ENCODE data around the gene MTRF1.

The MTRF1 gene, protein sequence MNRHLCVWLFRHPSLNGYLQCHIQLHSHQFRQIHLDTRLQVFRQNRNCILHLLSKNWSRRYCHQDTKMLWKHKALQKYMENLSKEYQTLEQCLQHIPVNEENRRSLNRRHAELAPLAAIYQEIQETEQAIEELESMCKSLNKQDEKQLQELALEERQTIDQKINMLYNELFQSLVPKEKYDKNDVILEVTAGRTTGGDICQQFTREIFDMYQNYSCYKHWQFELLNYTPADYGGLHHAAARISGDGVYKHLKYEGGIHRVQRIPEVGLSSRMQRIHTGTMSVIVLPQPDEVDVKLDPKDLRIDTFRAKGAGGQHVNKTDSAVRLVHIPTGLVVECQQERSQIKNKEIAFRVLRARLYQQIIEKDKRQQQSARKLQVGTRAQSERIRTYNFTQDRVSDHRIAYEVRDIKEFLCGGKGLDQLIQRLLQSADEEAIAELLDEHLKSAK

DNA sequence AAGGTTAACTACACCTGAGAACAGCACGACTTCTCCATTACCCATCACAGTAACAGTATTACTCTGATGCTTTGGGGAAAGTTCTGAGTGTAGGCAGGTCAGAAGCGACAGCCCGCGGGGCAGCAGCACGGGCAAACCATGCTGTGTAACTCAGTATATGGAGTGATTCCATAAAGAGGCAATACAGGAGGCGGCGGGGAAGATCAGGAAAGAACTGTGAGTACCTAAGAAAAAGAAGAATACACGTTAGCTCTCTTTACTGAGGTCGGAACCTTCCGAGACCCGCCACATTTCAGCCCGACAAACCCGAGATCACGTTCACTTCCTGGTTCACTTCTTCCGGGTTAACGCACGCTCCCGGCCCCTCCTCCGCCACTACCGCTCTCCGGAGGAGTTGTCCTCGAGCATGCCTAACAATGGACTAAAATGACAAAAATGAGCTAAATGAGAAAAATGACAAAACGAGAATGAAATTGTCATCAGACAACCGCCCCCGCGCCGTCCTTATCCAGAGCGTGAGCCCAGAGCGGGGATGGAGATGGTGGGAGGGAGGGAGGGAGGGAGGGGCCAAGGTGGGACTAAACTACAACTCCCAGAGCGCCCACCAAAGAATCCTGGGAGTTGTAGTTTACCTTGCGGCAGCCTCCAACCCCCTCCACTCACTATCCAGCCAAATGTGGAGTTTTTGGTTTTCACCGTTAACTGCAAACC, at the start of gene MTRF1:
Gene MTRF1 (minus strand): TSS at position 316 of the 711 bp plus-strand sequence. CDS start 2,669 bp downstream, outside the sequence.
- Histone ChIP-seq H3K4me3 (ENCODE audit: low read length) (peak within 1 kb of the TSS; percentile 88), H3K4me1 (ENCODE audit: control insufficient read depth, insufficient read depth, low read length) (peaks cover 4% of the 10 kb centered on the region), H3K9ac (ENCODE audit: low read length) (peak within 1 kb of the TSS; percentile 88), H3K27me3 (replicated peaks; ENCODE audit: control insufficient read depth, insufficient read depth, low read length) (no peaks in the 10 kb centered on the region), H3K9me3 (ENCODE audit: control insufficient read depth, low read length) (peaks cover 5% of the 10 kb centered on the region), H3K36me3 (ENCODE audit: control insufficient read depth, insufficient read depth, low read length, severe bottlenecking) (peaks cover 15% of the 10 kb centered on the region)
- DNase-seq (ENCODE audit: low read depth): peak; percentile 87

DNA sequence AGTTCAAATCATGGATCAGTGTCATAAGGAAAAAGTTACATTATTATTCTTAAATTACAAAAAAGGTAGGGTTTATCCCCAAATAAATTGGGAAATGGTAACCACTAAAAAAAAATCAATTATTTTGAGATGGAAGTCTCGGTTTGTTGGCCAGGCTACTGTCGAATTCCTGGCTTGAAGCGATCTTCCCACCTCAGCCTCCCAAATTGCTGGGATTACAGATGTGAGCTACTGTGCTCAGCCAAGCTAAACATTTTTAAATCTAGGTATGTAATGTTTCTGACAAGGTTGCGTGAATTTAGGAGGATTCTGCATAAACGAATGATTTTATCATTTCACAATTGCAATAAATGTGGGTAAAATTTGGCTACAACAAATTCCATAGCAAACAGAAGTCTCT, 49.7 kb upstream of the MTRF1 start:
- peaks cover 28% of the 10 kb centered on the region for H3K4me1 ChIP-seq (ENCODE audit: control insufficient read depth, insufficient read depth, low read length)
- no peak for DNase-seq (ENCODE audit: low read depth)
- H3K36me3 ChIP-seq (ENCODE audit: control insufficient read depth, insufficient read depth, low read length, severe bottlenecking): no peaks in the 10 kb centered on the region
- no peaks in the 10 kb centered on the region for H3K9me3 ChIP-seq (ENCODE audit: control insufficient read depth, low read length)
- H3K9ac ChIP-seq (ENCODE audit: low read length): peak overlapping the region; percentile 94
- H3K27me3 ChIP-seq (replicated peaks; ENCODE audit: control insufficient read depth, insufficient read depth, low read length): no peaks in the 10 kb centered on the region
- peak overlapping the region; percentile 96 for H3K4me3 ChIP-seq (ENCODE audit: low read length)

DNA sequence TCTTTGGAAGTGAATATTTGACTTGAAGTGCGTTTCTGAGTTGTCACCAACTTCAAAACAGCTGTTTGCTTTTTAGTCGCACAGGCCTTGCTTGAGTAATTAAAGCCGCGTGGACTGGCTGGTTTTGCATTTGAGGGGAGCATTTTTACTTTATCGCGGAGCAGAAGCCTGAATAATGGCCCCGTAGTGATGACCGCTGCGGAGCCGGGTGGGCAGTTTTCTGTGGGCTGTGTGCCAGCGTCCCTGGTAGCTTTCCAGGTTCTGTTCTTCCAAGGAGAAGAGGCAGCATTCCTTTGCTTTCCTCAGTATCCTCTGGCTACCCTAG, 48.8 kb upstream of the MTRF1 start:
- Histone ChIP-seq H3K4me3 (ENCODE audit: low read length) (peak overlapping the region; percentile 96), H3K36me3 (ENCODE audit: control insufficient read depth, insufficient read depth, low read length, severe bottlenecking) (no peaks in the 10 kb centered on the region), H3K27me3 (replicated peaks; ENCODE audit: control insufficient read depth, insufficient read depth, low read length) (no peaks in the 10 kb centered on the region), H3K9ac (ENCODE audit: low read length) (peak overlapping the region; percentile 94), H3K9me3 (ENCODE audit: control insufficient read depth, low read length) (no peaks in the 10 kb centered on the region), H3K4me1 (ENCODE audit: control insufficient read depth, insufficient read depth, low read length) (peaks cover 24% of the 10 kb centered on the region)
- peak; percentile 76 for DNase-seq (ENCODE audit: low read depth)

DNA sequence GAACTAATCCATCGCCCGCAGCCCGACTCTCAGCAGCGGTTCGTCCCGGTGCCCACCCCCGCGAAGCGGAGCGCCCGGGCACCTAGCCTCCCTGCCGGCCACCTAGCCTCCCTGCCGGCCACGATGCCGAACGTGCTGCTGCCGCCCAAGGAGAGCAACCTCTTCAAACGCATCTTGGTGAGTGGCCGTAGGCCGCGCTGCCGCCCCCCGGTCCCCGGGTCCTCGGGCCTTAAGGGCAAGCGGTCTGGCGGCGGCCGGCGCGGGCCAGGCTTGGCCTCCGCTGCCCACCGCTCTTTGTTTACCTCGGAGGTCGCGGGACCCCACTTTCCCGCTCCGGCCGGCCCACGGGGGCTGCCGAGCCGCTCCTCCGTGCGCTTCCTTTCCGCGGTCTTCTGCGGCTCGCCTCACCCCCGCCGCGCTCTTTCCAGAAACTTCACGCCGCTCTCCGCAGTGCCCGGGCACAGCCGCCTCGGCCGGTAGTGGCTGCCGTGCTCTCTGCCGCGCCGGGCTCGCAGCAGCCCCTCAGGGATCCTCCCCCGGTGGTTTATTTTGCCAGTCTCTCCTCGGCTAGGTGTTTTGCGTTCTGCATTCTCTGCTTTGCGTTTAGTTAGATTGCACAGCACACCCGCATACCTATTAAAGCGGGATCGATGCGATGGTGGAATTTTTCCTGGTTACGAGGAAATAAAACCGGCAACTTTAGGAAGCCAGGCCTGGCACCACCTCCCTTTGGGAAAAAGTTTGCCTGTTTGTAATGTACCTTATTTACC, 48.2 kb upstream of the MTRF1 start:
- H3K4me1 ChIP-seq (ENCODE audit: control insufficient read depth, insufficient read depth, low read length): peaks cover 24% of the 10 kb centered on the region
- H3K9ac ChIP-seq (ENCODE audit: low read length): peak overlapping the region; percentile 94
- DNase-seq (ENCODE audit: low read depth): peak; percentile 78

DNA sequence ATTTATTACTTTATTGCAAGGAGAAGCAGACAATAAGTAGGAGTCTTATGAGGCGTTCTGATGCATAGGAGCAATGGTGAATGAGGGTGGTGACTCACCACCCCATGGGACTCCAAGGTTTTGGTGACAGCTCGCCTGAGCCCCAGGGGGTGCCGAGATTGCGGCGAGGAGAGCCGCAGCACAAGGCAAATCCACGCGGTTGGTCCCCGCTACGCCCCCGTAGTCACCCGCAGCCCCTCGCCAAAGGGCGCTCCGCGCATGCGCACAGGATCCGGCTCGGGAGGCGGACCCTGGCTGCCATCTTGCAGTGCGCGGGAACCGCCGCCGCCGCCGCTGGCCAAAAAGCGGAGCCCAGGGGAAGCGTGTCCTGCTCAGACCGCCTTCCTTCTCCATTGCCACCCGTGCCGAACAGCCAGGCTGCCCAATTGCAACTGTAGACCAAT, 47.6 kb upstream of the MTRF1 start, which contains the start of gene NAA16:
Gene NAA16 (plus strand): TSS at position 305 of the 443 bp plus-strand sequence. CDS start 262 bp downstream, outside the sequence.
- H3K36me3 ChIP-seq (ENCODE audit: control insufficient read depth, insufficient read depth, low read length, severe bottlenecking): no peaks in the 10 kb centered on the region
- peak; percentile 93 for DNase-seq (ENCODE audit: low read depth)
- peaks cover 24% of the 10 kb centered on the region for H3K4me1 ChIP-seq (ENCODE audit: control insufficient read depth, insufficient read depth, low read length)
- H3K27me3 ChIP-seq (replicated peaks; ENCODE audit: control insufficient read depth, insufficient read depth, low read length): no peaks in the 10 kb centered on the region
- H3K9me3 ChIP-seq (ENCODE audit: control insufficient read depth, low read length): no peaks in the 10 kb centered on the region
- peak within 1 kb of the TSS; percentile 96 for H3K4me3 ChIP-seq (ENCODE audit: low read length)
- H3K9ac ChIP-seq (ENCODE audit: low read length): peak within 1 kb of the TSS; percentile 94

More for the DNA sequence above, 48.2 kb upstream of the MTRF1 start:
- no peaks in the 10 kb centered on the region for H3K27me3 ChIP-seq (replicated peaks; ENCODE audit: control insufficient read depth, insufficient read depth, low read length)
- H3K9me3 ChIP-seq (ENCODE audit: control insufficient read depth, low read length): no peaks in the 10 kb centered on the region
- peak overlapping the region; percentile 96 for H3K4me3 ChIP-seq (ENCODE audit: low read length)
- no peaks in the 10 kb centered on the region for H3K36me3 ChIP-seq (ENCODE audit: control insufficient read depth, insufficient read depth, low read length, severe bottlenecking)

DNA sequence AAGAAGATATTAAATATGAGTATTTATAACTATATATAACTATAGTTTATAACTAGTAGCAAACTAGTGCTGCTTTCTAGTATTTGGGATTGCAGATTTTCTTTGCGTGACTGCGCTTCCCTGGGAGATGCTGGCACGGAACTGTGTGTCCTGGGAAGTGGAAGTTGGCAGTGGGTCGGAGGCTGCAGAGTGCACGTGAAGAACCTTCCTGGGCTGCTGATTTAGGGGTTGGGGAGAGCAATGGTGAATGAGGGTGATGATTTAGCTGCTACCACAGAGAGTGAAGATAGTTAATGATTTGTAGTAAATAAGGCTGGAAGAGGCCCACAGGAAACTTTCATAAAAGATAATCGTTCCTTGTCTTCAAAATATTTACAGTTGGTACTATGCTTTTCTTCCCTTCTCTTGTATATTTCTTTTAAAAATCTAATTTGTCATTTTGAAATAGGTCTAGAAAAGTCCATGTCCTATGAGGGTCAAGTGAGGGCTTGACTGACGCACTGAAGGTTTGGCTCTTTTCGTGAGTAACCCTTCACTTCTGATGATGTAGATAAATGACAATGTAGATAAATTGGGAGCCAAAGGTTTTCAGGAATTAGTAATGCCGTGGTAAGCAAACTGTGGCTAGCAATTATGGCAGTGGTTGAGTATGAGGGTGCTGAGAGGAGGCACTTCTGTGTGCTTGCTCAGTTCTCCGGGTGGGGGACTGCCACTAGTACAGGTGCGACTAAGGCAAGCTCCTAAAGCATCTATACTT, 44.7 kb upstream of the MTRF1 start:
- no peaks in the 10 kb centered on the region for H3K27me3 ChIP-seq (replicated peaks; ENCODE audit: control insufficient read depth, insufficient read depth, low read length)
- H3K9me3 ChIP-seq (ENCODE audit: control insufficient read depth, low read length): no peaks in the 10 kb centered on the region
- no peak overlapping the region for H3K9ac ChIP-seq (ENCODE audit: low read length)
- peaks cover 4% of the 10 kb centered on the region for H3K4me1 ChIP-seq (ENCODE audit: control insufficient read depth, insufficient read depth, low read length)
- no peaks in the 10 kb centered on the region for H3K36me3 ChIP-seq (ENCODE audit: control insufficient read depth, insufficient read depth, low read length, severe bottlenecking)
- DNase-seq (ENCODE audit: low read depth): no peak
- H3K4me3 ChIP-seq (ENCODE audit: low read length): no peak overlapping the region

DNA sequence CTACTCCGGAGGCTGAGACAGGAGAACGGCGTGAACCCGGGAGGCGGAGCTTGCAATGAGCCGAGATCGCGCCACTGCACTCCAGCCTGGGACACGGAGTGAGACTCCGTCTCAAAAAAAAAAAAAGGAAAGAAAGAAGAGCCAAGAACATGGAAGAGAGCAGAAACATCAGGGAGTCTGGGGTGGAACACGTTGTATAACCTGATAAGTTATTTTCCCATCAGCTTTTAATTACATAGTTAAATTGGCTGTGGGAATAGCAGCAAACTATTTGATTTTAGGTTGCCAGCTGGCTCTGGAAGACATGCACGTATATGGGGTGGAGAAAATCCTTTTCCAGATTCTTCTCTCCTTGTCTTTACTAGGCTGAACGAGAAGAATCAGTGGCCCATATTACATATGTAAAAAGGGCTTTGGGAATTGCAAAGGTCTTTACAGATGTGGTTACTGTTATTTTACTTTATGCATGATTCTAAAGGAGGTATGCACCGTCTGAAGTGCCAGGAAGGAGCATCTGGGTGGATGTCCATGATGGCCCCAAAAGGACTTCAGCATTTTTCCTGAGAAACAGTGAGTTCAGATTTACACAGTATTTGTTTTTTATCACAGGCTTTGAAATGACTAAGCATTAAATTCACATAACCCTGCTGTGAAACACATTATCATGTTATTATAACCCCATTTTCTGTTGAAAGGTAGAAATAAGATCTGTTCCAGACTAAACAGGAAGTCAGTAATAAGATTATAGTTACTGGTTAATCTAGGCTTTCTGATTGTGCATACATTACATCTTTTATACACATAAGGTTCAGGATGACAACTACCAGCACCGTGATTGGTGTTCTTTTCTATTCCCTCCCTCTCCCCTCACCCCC, 43.1 kb upstream of the MTRF1 start:
- Histone ChIP-seq H3K36me3 (ENCODE audit: control insufficient read depth, insufficient read depth, low read length, severe bottlenecking) (no peaks in the 10 kb centered on the region), H3K9ac (ENCODE audit: low read length) (no peak overlapping the region), H3K4me1 (ENCODE audit: control insufficient read depth, insufficient read depth, low read length) (no peaks in the 10 kb centered on the region), H3K4me3 (ENCODE audit: low read length) (no peak overlapping the region), H3K9me3 (ENCODE audit: control insufficient read depth, low read length) (no peaks in the 10 kb centered on the region), H3K27me3 (replicated peaks; ENCODE audit: control insufficient read depth, insufficient read depth, low read length) (no peaks in the 10 kb centered on the region)
- DNase-seq (ENCODE audit: low read depth): no peak

DNA sequence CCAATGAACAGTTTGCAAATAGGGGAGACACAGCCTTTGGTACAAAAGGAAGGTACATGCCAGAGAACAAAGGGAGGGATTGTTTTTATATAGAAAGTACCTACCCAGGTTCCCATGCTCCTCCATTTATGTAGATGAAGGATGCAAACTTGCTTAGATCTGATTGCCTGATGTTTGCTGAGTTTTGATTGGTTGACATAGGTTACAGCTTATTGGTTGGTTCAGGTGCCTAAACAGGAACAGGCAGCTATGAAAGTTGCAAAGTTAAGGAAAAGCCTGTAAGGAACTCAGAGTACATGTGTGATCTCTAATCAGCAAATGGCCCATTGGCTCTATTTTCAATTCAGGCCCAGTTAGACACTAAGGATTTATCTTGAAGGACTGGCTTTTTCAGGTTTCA, 41.2 kb upstream of the MTRF1 start:
- no peak overlapping the region for H3K9ac ChIP-seq (ENCODE audit: low read length)
- no peaks in the 10 kb centered on the region for H3K9me3 ChIP-seq (ENCODE audit: control insufficient read depth, low read length)
- H3K36me3 ChIP-seq (ENCODE audit: control insufficient read depth, insufficient read depth, low read length, severe bottlenecking): no peaks in the 10 kb centered on the region
- no peak for DNase-seq (ENCODE audit: low read depth)
- no peaks in the 10 kb centered on the region for H3K4me1 ChIP-seq (ENCODE audit: control insufficient read depth, insufficient read depth, low read length)
- no peak overlapping the region for H3K4me3 ChIP-seq (ENCODE audit: low read length)
- no peaks in the 10 kb centered on the region for H3K27me3 ChIP-seq (replicated peaks; ENCODE audit: control insufficient read depth, insufficient read depth, low read length)

DNA sequence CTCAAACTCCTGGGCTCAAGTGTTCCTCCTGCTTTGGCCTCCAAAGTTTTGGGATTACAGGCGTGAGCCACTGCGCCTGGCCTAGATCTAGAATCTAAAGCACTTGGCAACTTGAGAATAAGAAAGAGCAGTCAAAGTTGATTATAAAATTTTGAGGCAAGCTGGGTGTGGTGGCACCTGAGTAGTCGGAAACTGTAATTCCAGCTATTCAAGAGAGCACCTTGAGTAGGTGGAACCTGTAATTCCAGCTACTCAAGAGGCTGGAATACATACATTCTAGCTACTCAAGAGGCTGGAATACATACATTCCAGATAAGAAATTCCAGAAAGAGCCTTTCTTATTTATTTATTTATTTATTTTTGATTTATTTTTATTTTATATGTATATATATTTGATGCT, 39.4 kb upstream of the MTRF1 start:
- Histone ChIP-seq H3K27me3 (replicated peaks; ENCODE audit: control insufficient read depth, insufficient read depth, low read length) (no peaks in the 10 kb centered on the region), H3K36me3 (ENCODE audit: control insufficient read depth, insufficient read depth, low read length, severe bottlenecking) (no peaks in the 10 kb centered on the region), H3K9me3 (ENCODE audit: control insufficient read depth, low read length) (no peaks in the 10 kb centered on the region), H3K9ac (ENCODE audit: low read length) (no peak overlapping the region), H3K4me3 (ENCODE audit: low read length) (no peak overlapping the region), H3K4me1 (ENCODE audit: control insufficient read depth, insufficient read depth, low read length) (no peaks in the 10 kb centered on the region)
- DNase-seq (ENCODE audit: low read depth): no peak

All from adipocyte (in vitro differentiated cells).